Breast epithelium (tissue), 3 donors: Measurements from ENCODE around the gene TJP1.

Source experiments
- CTCF ChIP-seq, 3 donors: fragments of 450-650 bp; IDR thresholded peaks; one replicate each; pipeline ENCODE4 v1.5.1; 2016 to 2017; ENCODE audit warnings: antibody characterized with exemption in 3 of 3, mild to moderate bottlenecking in 3 of 3, moderate library complexity in 3 of 3
- POLR2A ChIP-seq: fragments of 450-650 bp; IDR thresholded peaks from one replicate; pipeline ENCODE4 v1.6.1; 2016; ENCODE audit warnings: antibody characterized with exemption, mild to moderate bottlenecking, moderate library complexity

- no peak for TF ChIP-seq CTCF (IDR thresholded peaks at IDR 0.05)
- TF ChIP-seq POLR2A = no peak
Measured at GRCh38 chr15:29778382-29778781, 43.9 kb downstream of the TJP1 start.
